Caco-2 (cell line): Measurements from ENCODE around the gene MLXIP. TPM values are rescaled to one million over a fixed set of nuclear protein-coding genes. Genes with fewer than 3 reads are reported as not detected.

Source experiments
- BruUV-seq: library from RNA; stranded (reverse); fragments of 400-500 nt; replicated peaks from 2 replicates; lab custom pipeline; 2021; lab: Mats Ljungman, UMichigan
- CTCF ChIA-PET: fragments of 300-600 bp; sonication (Branson Sonifier 250); formaldehyde crosslinking; loops from one replicate; lab custom pipeline; 2022; ENCODE audit warnings: antibody characterized with exemption; lab: Charles Lee
- POLR2A ChIA-PET: fragments of 300-600 bp; sonication (Branson Sonifier 250); formaldehyde crosslinking; loops from one replicate; lab custom pipeline; 2022; ENCODE audit warnings: antibody characterized with exemption; lab: Charles Lee
- DNase-seq, 2 experiments: peaks; one replicate each; pipeline versions ENCODE4 v3.0.0 to v3.0.0-alpha.2; 2020 to 2022
- H3K27me3 ChIP-seq: replicated peaks from 2 replicates; pipeline ENCODE4 v1.6.0; 2011; ENCODE audit warnings: low read length; ENCODE audit not compliant: control insufficient read depth, insufficient read depth
- H3K36me3 ChIP-seq: 2 replicates; pipeline ENCODE4 v1.5.1; 2011; ENCODE audit warnings: low read length; ENCODE audit not compliant: control insufficient read depth, insufficient read depth
- H3K4me1 ChIP-seq: fragments of 250-450 bp; sonication (Bioruptor Pico); 2 replicates; pipeline ENCODE4 v1.5.1; 2020; ENCODE audit warnings: mild to moderate bottlenecking
- H3K4me3 ChIP-seq: 2 replicates; pipeline ENCODE4 v1.5.1; 2011; ENCODE audit warnings: low read depth, mild to moderate bottlenecking, control low read depth, low read length
- H3K9me3 ChIP-seq: fragments of 250-450 bp; sonication (Bioruptor Pico); 2 replicates; pipeline ENCODE4 v1.5.1; 2020; ENCODE audit warnings: mild to moderate bottlenecking, moderate library complexity
- H3K27ac Mint-ChIP-seq: one replicate; pipeline ENCODE4 v1.8.0; 2022; ENCODE audit warnings: mixed read lengths; ENCODE audit not compliant: unreplicated experiment
- H3K27me3 Mint-ChIP-seq: one replicate; pipeline ENCODE4 v1.8.0; 2022; ENCODE audit warnings: mixed read lengths; ENCODE audit not compliant: insufficient read depth, unreplicated experiment
- H3K36me3 Mint-ChIP-seq: one replicate; pipeline ENCODE4 v1.8.0; 2022; ENCODE audit warnings: mild to moderate bottlenecking, mixed read lengths; ENCODE audit not compliant: insufficient read depth, unreplicated experiment
- H3K4me1 Mint-ChIP-seq: one replicate; pipeline ENCODE4 v1.8.0; 2022; ENCODE audit warnings: low read depth, mixed read lengths; ENCODE audit not compliant: unreplicated experiment
- H3K4me3 Mint-ChIP-seq: one replicate; pipeline ENCODE4 v1.8.0; 2022; ENCODE audit warnings: mild to moderate bottlenecking, moderate library complexity, mixed read lengths; ENCODE audit not compliant: unreplicated experiment
- H3K9me3 Mint-ChIP-seq: one replicate; pipeline ENCODE4 v1.8.0; 2022; ENCODE audit warnings: mixed read lengths; ENCODE audit not compliant: unreplicated experiment
- CTCF ChIP-seq, 2 experiments: fragments of 200-600 bp in 1 of 2; IDR thresholded peaks; 1 replicate in 1 of 2; 2 replicates in 1 of 2; pipeline versions ENCODE4 v1.5.1 to v1.8.0; 2011 to 2022; ENCODE audit warnings: antibody characterized with exemption in 1 of 2, control low read depth in 1 of 2, inconsistent platforms in 1 of 2, low read depth in 1 of 2, low read length in 1 of 2, mild to moderate bottlenecking in 1 of 2, moderate library complexity in 1 of 2; ENCODE audit not compliant: insufficient read depth in 1 of 2, severe bottlenecking in 1 of 2, unreplicated experiment in 1 of 2
- intact Hi-C: fragments of 100-400 bp; cut with micrococcal nuclease; formaldehyde crosslinking; loops from one replicate; pipeline ENCODE4 v1.10.0; 2022; ENCODE audit not compliant: unreplicated experiment
- total RNA-seq: library from RNA; stranded (reverse); gene quantifications from 2 replicates; pipeline ENCODE4 v1.2.3, GENCODE V29; 2022

Gene MLXIP
- total RNA-seq, 1 experiment from 2014 or later = 54.5 TPM

- H3K4me3 Mint-ChIP-seq = no peak overlapping the region
- DNase-seq = no peak
- POLR2A ChIA-PET = no interaction called here
- no peaks in the 10 kb centered on the region for H3K9me3 Mint-ChIP-seq
- peaks cover 20% of the 10 kb centered on the region for H3K36me3 Mint-ChIP-seq
- Histone ChIP-seq H3K4me1 (no peaks in the 10 kb centered on the region), H3K36me3 (no peaks in the 10 kb centered on the region; the same call in none of the 2 replicates), H3K27me3 (no peaks in the 10 kb centered on the region), H3K9me3 (no peaks in the 10 kb centered on the region), H3K4me3 (no peak overlapping the region)
- H3K27me3 Mint-ChIP-seq = no peaks in the 10 kb centered on the region
- BruUV-seq = no TSS peak
- H3K27ac Mint-ChIP-seq = no peak overlapping the region
- CTCF ChIA-PET = interaction anchor here (0.7 kb wide), 1 partner anchor 54 kb away, joined by 3 read pairs; no protein-coding TSS in a partner anchor
- no peaks in the 10 kb centered on the region for H3K4me1 Mint-ChIP-seq
- no peak for TF ChIP-seq CTCF (IDR thresholded peaks at IDR 0.05; ENCODE audit: insufficient read depth in 1 of 2, low read depth in 1 of 2, low read length in 1 of 2, severe bottlenecking in 1 of 2, unreplicated experiment in 1 of 2)
- intact Hi-C loops = no loop called here
Measured at GRCh38 chr12:122139941-122140340, 61.4 kb downstream of the MLXIP start.

GRCh38 chr12:122140467-122141257, 62.1 kb downstream of the MLXIP start:
- intact Hi-C loops = no loop called here
- no peaks in the 10 kb centered on the region for H3K4me1 Mint-ChIP-seq
- Histone ChIP-seq H3K27me3 (no peaks in the 10 kb centered on the region), H3K4me3 (no peak overlapping the region), H3K4me1 (no peaks in the 10 kb centered on the region), H3K9me3 (no peaks in the 10 kb centered on the region), H3K36me3 (no peaks in the 10 kb centered on the region; the same call in none of the 2 replicates)
- peaks cover 19% of the 10 kb centered on the region for H3K36me3 Mint-ChIP-seq
- H3K27ac Mint-ChIP-seq = no peak overlapping the region
- DNase-seq = no peak
- no peaks in the 10 kb centered on the region for H3K9me3 Mint-ChIP-seq
- H3K4me3 Mint-ChIP-seq = no peak overlapping the region
- no TSS peak for BruUV-seq
- TF ChIP-seq CTCF (IDR thresholded peaks at IDR 0.05; ENCODE audit: insufficient read depth in 1 of 2, low read depth in 1 of 2, low read length in 1 of 2, severe bottlenecking in 1 of 2, unreplicated experiment in 1 of 2) = no peak
- CTCF ChIA-PET = interaction anchor here (0.5 kb wide), 1 partner anchor 63 kb away, joined by 3 read pairs; the partner anchor contains the start of gene B3GNT4
- POLR2A ChIA-PET = no interaction called here
- no peaks in the 10 kb centered on the region for H3K27me3 Mint-ChIP-seq

GRCh38 chr12:122141911-122142725, 63.6 kb downstream of the MLXIP start:
- Mint-ChIP-seq H3K36me3 (peaks cover 24% of the 10 kb centered on the region), H3K4me1 (no peaks in the 10 kb centered on the region), H3K27ac (no peak overlapping the region), H3K27me3 (no peaks in the 10 kb centered on the region), H3K4me3 (no peak overlapping the region), H3K9me3 (no peaks in the 10 kb centered on the region)
- Histone ChIP-seq H3K9me3 (no peaks in the 10 kb centered on the region), H3K4me3 (no peak overlapping the region), H3K4me1 (no peaks in the 10 kb centered on the region), H3K36me3 (no peaks in the 10 kb centered on the region; the same call in none of the 2 replicates), H3K27me3 (no peaks in the 10 kb centered on the region)
- ChIA-PET POLR2A (no interaction called here), CTCF (no interaction called here)
- no peak for TF ChIP-seq CTCF (IDR thresholded peaks at IDR 0.05; ENCODE audit: insufficient read depth in 1 of 2, low read depth in 1 of 2, low read length in 1 of 2, severe bottlenecking in 1 of 2, unreplicated experiment in 1 of 2)
- intact Hi-C loops = no loop called here
- BruUV-seq = no TSS peak
- no peak for DNase-seq
